A549 (cell line): Measurements from ENCODE around the gene CACNA1C. TPM values are rescaled to one million over a fixed set of nuclear protein-coding genes. Genes with fewer than 3 reads are reported as not detected.

Experiments used
- ATAC-seq, 2 experiments: fragments of 200-7000 bp in 1 of 2; fragments of >200 bp in 1 of 2; cut with Nextera tagmentation in 1 of 2; cut with Tn5 transposase in 1 of 2; 3 replicates each; pipeline versions ENCODE4 v1.8.0 to v1.9.1; 2018 to 2020; ENCODE audit warnings: mild to moderate bottlenecking in 1 of 2, moderate library complexity in 1 of 2
- CTCF ChIA-PET: fragments of 300-600 bp; sonication (Branson Sonifier 250); formaldehyde crosslinking; extraction: SDS; loops from one replicate; lab custom pipeline; 2021; ENCODE audit warnings: antibody characterized with exemption, inconsistent platforms; lab: Yijun Ruan, JAX
- POLR2A ChIA-PET: fragments of 350-600 bp; formaldehyde crosslinking; extraction: SDS; loops from one replicate; lab custom pipeline; 2021; ENCODE audit warnings: antibody characterized with exemption, inconsistent platforms; lab: Yijun Ruan, JAX
- DNase-seq, 2 experiments: peaks; one replicate each; pipeline versions ENCODE4 v3.0.0 to v3.0.0-alpha.2; 2011 to 2016; ENCODE audit warnings: low read depth in 1 of 2, low spot score in 1 of 2
- FAIRE-seq: peaks from 2 replicates; lab custom pipeline; 2011; peaks lifted over from hg19 to GRCh38; lab: Jason Lieb, UNC
- H3K27ac ChIP-seq, 2 experiments: fragments of >200 bp; sonication (Bioruptor Twin); formaldehyde crosslinking; 3 replicates each; pipeline ENCODE4 v1.5.1; 2016 to 2017
- H3K4me1 ChIP-seq: fragments of >200 bp; sonication (Bioruptor Twin); formaldehyde crosslinking; 3 replicates; pipeline ENCODE4 v1.6.1; 2016
- H3K4me2 ChIP-seq: fragments of >200 bp; sonication (Bioruptor Twin); formaldehyde crosslinking; 3 replicates; pipeline ENCODE4 v1.6.1; 2016
- H3K4me3 ChIP-seq: fragments of >200 bp; sonication (Bioruptor Twin); formaldehyde crosslinking; 3 replicates; pipeline ENCODE4 v1.5.1; 2016
- H3K9me3 ChIP-seq: fragments of >200 bp; sonication (Bioruptor Twin); formaldehyde crosslinking; 3 replicates; pipeline ENCODE4 v1.6.1; 2016
- CHD2 ChIP-seq: fragments of 150-350 bp; IDR thresholded peaks from 2 replicates; pipeline ENCODE4 v1.6.1; 2014; ENCODE audit warnings: low read length; ENCODE audit not compliant: partially characterized antibody
- EP300 ChIP-seq, 2 experiments: fragments of >200 bp; sonication (Bioruptor Twin); formaldehyde crosslinking; IDR thresholded peaks; 2 replicates in 1 of 2; 3 replicates in 1 of 2; pipeline ENCODE4 v1.6.1; 2016 to 2017
- ESRRA ChIP-seq: fragments of 150-350 bp; IDR thresholded peaks from 2 replicates; pipeline ENCODE4 v1.6.1; 2014; ENCODE audit warnings: mild to moderate bottlenecking, low read length, borderline replicate concordance
- HOXB13 ChIP-seq: fragments of 250-450 bp; sonication (Bioruptor Pico); IDR thresholded peaks from 2 replicates; pipeline ENCODE4 v1.5.0; 2020; ENCODE audit warnings: low read depth, mild to moderate bottlenecking, moderate library complexity
- KDM1A ChIP-seq: fragments of 200-600 bp; sonication (generic); IDR thresholded peaks from 2 replicates; pipeline ENCODE4 v1.6.1; 2016; ENCODE audit warnings: low read depth, mild to moderate bottlenecking
- PHF8 ChIP-seq: fragments of 200-600 bp; sonication (generic); IDR thresholded peaks from 2 replicates; pipeline ENCODE4 v1.6.1; 2016; ENCODE audit warnings: low read depth, mild to moderate bottlenecking, antibody characterized with exemption, moderate library complexity, borderline replicate concordance
- TFCP2L1 ChIP-seq: fragments of 250-450 bp; sonication (Bioruptor Pico); IDR thresholded peaks from 2 replicates; pipeline ENCODE4 v1.5.0; 2021; ENCODE audit warnings: mild to moderate bottlenecking
- ZC3H11A ChIP-seq: fragments of 450-650 bp; IDR thresholded peaks from 2 replicates; pipeline ENCODE4 v1.6.1; 2014; ENCODE audit warnings: antibody characterized with exemption, mild to moderate bottlenecking
- ZNF302 ChIP-seq: fragments of 250-450 bp; sonication (Bioruptor Pico); IDR thresholded peaks from 2 replicates; pipeline ENCODE4 v1.9.0; 2021; ENCODE audit warnings: inconsistent platforms, mild to moderate bottlenecking, moderate library complexity
- WGBS: methylation state at CpG from one replicate; pipeline ENCODE4 v1.1.6; 2017; ENCODE audit errors: missing lambda C conversion rate; 5-methylcytosine and 5-hydroxymethylcytosine counted together
- polyA plus RNA-seq, 4 experiments: library from polyadenylated mRNA; depleted of rRNA in 3 of 4; stranded (reverse); fragments of >200 nt; fragmentation: RNase III in 1 of 4; extraction: RNeasy Plus Mini Kit Qiagen cat#74134 plus additional on column Dnase treatment in 1 of 4; gene quantifications; 2 replicates in 3 of 4; 3 replicates in 1 of 4; pipeline ENCODE4 v1.2.3, GENCODE V29; 2011 to 2017
- TF ChIP-seq, protein P1 (sequence below): fragments of 150-350 bp; IDR thresholded peaks from 2 replicates; pipeline ENCODE4 v1.6.1; 2014; ENCODE audit warnings: low read depth, mild to moderate bottlenecking, low read length
- TF ChIP-seq, protein P2 (sequence below): IDR thresholded peaks from 2 replicates; pipeline ENCODE4 v1.6.1; 2012
- TF ChIP-seq, protein P3 (sequence below): fragments of 450-650 bp; IDR thresholded peaks from 2 replicates; pipeline ENCODE4 v1.6.1; 2014; ENCODE audit warnings: antibody characterized with exemption
- TF ChIP-seq, protein P4 (sequence below): fragments of 250-450 bp; sonication (Bioruptor Pico); IDR thresholded peaks from 2 replicates; pipeline ENCODE4 v1.5.0; 2021; ENCODE audit warnings: mild to moderate bottlenecking, moderate library complexity, borderline replicate concordance
- TF ChIP-seq, protein P5 (sequence below): fragments of 250-450 bp; sonication (Bioruptor Pico); IDR thresholded peaks from 2 replicates; pipeline ENCODE4 v1.5.0; 2020; ENCODE audit warnings: low read depth, mild to moderate bottlenecking, moderate library complexity

CACNA1C gene
- polyA plus RNA-seq, 2 of the 4 experiments (the other 2 are of a cell fraction) = not detected

DNA sequence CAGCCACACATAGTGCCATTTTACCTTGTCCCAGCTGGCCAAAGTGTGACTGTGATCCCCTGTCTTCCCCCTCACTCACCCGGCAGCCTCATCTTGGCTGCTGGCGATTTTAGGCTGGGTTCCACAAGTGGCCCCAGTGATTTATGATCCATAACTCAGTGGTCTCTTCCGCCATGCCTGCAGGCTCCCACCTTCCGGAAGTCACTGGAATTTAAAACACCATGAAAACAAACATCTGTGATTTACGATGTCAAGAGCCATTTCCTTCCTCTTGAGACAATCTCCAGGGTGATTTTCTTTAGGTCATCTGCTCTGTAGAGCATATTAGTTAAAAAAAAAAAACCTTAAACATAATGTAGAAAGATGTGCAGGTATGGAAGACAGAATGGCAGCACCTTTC is 282.3 kb downstream of the CACNA1C start:
- FAIRE-seq (no peak), ATAC-seq (no peak), DNase-seq (no peak)
- no peak overlapping the region for H3K4me3 ChIP-seq
- ChIA-PET CTCF (interaction anchor here (0.7 kb wide), 1 partner anchor 61 kb away, joined by 3 read pairs; no protein-coding TSS in a partner anchor), POLR2A (no interaction called here)
- H3K27ac ChIP-seq = no peak overlapping the region
- WGBS = 72% methylated on average over 5 of the region's 5 CpGs
- H3K4me1 ChIP-seq = no peaks in the 10 kb centered on the region; the same call in 2 of the 3 replicates
- H3K9me3 ChIP-seq = no peaks in the 10 kb centered on the region
- TF ChIP-seq ZC3H11A (no peak), ESRRA (no peak), PHF8 (no peak), TFCP2L1 (CRISPR knock-in tag) (no peak), HOXB13 (no peak), ZNF302 (CRISPR knock-in tag) (no peak), KDM1A (no peak)
- TF ChIP-seq, protein P1, sequence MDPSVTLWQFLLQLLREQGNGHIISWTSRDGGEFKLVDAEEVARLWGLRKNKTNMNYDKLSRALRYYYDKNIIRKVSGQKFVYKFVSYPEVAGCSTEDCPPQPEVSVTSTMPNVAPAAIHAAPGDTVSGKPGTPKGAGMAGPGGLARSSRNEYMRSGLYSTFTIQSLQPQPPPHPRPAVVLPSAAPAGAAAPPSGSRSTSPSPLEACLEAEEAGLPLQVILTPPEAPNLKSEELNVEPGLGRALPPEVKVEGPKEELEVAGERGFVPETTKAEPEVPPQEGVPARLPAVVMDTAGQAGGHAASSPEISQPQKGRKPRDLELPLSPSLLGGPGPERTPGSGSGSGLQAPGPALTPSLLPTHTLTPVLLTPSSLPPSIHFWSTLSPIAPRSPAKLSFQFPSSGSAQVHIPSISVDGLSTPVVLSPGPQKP = no peak
- TF ChIP-seq, protein P2, sequence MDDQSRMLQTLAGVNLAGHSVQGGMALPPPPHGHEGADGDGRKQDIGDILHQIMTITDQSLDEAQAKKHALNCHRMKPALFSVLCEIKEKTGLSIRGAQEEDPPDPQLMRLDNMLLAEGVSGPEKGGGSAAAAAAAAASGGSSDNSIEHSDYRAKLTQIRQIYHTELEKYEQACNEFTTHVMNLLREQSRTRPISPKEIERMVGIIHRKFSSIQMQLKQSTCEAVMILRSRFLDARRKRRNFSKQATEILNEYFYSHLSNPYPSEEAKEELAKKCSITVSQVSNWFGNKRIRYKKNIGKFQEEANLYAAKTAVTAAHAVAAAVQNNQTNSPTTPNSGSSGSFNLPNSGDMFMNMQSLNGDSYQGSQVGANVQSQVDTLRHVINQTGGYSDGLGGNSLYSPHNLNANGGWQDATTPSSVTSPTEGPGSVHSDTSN = no peak
- TF ChIP-seq, protein P3, sequence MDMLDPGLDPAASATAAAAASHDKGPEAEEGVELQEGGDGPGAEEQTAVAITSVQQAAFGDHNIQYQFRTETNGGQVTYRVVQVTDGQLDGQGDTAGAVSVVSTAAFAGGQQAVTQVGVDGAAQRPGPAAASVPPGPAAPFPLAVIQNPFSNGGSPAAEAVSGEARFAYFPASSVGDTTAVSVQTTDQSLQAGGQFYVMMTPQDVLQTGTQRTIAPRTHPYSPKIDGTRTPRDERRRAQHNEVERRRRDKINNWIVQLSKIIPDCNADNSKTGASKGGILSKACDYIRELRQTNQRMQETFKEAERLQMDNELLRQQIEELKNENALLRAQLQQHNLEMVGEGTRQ = no peak
- TF ChIP-seq, protein P4, sequence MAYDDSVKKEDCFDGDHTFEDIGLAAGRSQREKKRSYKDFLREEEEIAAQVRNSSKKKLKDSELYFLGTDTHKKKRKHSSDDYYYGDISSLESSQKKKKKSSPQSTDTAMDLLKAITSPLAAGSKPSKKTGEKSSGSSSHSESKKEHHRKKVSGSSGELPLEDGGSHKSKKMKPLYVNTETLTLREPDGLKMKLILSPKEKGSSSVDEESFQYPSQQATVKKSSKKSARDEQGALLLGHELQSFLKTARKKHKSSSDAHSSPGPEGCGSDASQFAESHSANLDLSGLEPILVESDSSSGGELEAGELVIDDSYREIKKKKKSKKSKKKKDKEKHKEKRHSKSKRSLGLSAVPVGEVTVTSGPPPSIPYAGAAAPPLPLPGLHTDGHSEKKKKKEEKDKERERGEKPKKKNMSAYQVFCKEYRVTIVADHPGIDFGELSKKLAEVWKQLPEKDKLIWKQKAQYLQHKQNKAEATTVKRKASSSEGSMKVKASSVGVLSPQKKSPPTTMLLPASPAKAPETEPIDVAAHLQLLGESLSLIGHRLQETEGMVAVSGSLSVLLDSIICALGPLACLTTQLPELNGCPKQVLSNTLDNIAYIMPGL (CRISPR knock-in tag) = no peak
- no peak overlapping the region for H3K4me2 ChIP-seq

DNA sequence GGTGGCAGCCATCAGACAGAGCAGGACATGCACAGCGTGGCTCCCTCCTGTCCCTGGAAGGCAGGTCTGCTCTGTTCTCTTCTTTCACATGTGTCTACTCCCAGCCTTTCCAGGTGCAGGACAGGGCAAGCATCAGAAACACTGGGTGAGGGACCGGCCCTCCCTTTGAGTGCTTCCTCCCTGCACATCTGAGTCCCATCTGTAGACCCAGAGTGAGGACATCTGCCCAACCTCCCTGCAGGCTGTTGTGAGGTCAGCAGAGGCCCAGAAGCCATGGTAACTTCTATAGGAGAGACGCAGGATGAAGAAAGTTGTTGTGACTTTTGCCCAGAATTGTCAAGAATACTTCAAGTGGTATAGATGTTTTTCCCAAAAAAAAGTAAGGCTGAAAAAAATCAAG is 282.7 kb downstream of the CACNA1C start:
- ATAC-seq (no peak), DNase-seq (no peak), FAIRE-seq (no peak)
- no peak overlapping the region for H3K27ac ChIP-seq
- no peaks in the 10 kb centered on the region; the same call in 2 of the 3 replicates for H3K4me1 ChIP-seq
- H3K4me2 ChIP-seq = no peak overlapping the region
- POLR2A ChIA-PET = no interaction called here
- no peak overlapping the region for H3K4me3 ChIP-seq
- TF ChIP-seq CHD2 = no peak
- no peaks in the 10 kb centered on the region for H3K9me3 ChIP-seq
- WGBS = 42% methylated on average over 3 of the region's 3 CpGs
- CTCF ChIA-PET = interaction anchor here (0.7 kb wide), 1 partner anchor 60 kb away, joined by 3 read pairs; no protein-coding TSS in a partner anchor

DNA sequence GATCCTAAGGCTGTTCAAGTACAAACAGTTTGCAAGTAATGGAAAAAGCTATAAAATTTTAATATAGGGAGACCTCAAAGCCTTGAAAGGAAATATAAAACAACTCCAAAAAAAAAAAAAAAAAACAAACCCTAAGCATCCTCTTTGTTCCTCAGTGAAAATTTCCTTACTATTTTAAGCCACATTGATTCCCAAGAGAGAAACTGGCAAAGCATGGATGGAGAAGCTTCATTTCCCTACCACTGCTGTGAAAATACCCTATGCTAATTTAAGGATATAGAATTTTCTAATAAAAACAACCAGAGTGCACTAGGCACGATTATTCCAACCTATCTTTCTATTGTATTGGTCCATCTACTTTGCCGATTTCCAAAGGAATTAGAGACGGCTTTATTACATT is 283.1 kb downstream of the CACNA1C start:
- FAIRE-seq (no peak), ATAC-seq (no peak), DNase-seq (no peak)
- no peak overlapping the region for H3K27ac ChIP-seq
- CTCF ChIA-PET = interaction anchor here (0.7 kb wide), 1 partner anchor 60 kb away, joined by 3 read pairs; no protein-coding TSS in a partner anchor
- no peaks in the 10 kb centered on the region for H3K9me3 ChIP-seq
- H3K4me2 ChIP-seq = no peak overlapping the region
- no peaks in the 10 kb centered on the region; the same call in 2 of the 3 replicates for H3K4me1 ChIP-seq
- no peak overlapping the region for H3K4me3 ChIP-seq
- 51% methylated on average over 3 of the region's 3 CpGs for WGBS
- TF ChIP-seq, protein P5, sequence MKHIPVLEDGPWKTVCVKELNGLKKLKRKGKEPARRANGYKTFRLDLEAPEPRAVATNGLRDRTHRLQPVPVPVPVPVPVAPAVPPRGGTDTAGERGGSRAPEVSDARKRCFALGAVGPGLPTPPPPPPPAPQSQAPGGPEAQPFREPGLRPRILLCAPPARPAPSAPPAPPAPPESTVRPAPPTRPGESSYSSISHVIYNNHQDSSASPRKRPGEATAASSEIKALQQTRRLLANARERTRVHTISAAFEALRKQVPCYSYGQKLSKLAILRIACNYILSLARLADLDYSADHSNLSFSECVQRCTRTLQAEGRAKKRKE (CRISPR knock-in tag) = no peak
- TF ChIP-seq HOXB13 (no peak), EP300 (IDR thresholded peaks at IDR 0.05) (no peak)
- TF ChIP-seq, protein P2 = no peak
- TF ChIP-seq, all 56 proteins: peak for 0
- POLR2A ChIA-PET = no interaction called here
